ENCODE measurements around the gene NPTXR.

DNA sequence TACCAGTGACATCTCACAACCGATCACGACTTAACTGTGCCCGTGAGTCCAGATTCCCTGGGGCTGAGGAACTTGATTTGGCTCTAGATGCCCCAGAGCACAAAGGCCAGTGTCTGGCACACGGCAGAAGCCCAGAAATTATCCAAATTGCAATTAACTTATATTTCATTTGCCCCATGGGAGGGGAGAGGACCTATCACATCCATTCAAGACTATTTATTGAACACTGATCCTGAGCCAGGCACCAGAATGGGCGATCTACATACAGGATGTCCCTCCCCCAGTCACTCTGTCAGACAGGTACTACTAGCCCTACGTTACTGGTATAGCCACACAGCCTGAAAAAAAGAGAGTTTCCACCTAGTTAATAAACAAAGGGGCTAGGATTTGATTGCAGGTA, 55.0 kb downstream of the NPTXR start:
- TF ChIP-seq, protein P1, sequence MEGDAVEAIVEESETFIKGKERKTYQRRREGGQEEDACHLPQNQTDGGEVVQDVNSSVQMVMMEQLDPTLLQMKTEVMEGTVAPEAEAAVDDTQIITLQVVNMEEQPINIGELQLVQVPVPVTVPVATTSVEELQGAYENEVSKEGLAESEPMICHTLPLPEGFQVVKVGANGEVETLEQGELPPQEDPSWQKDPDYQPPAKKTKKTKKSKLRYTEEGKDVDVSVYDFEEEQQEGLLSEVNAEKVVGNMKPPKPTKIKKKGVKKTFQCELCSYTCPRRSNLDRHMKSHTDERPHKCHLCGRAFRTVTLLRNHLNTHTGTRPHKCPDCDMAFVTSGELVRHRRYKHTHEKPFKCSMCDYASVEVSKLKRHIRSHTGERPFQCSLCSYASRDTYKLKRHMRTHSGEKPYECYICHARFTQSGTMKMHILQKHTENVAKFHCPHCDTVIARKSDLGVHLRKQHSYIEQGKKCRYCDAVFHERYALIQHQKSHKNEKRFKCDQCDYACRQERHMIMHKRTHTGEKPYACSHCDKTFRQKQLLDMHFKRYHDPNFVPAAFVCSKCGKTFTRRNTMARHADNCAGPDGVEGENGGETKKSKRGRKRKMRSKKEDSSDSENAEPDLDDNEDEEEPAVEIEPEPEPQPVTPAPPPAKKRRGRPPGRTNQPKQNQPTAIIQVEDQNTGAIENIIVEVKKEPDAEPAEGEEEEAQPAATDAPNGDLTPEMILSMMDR (IDR thresholded peaks at IDR 0.05), result no peak
- no peak for TF ChIP-seq POLR2AphosphoS5 (IDR thresholded peaks at IDR 0.05)
